H1 (cell line): Measurements from ENCODE around the gene GDPD3. TPM values are rescaled to one million over a fixed set of nuclear protein-coding genes. Genes with fewer than 3 reads are reported as not detected.

Experiments used
- BACH1 ChIP-seq: IDR thresholded peaks from 2 replicates; pipeline ENCODE4 v1.6.1; 2012; ENCODE audit warnings: low read length, improper control_type of control experiment
- RBBP5 ChIP-seq: IDR thresholded peaks from 2 replicates; pipeline ENCODE4 v1.7.1; 2012; ENCODE audit warnings: low read depth, mild to moderate bottlenecking, inconsistent platforms, low read length, moderate library complexity, borderline replicate concordance
- USF2 ChIP-seq: IDR thresholded peaks from 2 replicates; pipeline ENCODE4 v1.6.1; 2011; ENCODE audit warnings: low read length, improper control_type of control experiment
- polyA plus RNA-seq, 7 experiments: library from polyadenylated mRNA; depleted of rRNA in 3 of 7; stranded (reverse) in 5 of 7; unstranded in 2 of 7; fragments of >200 nt in 5 of 7; fragments of 200-250 nt in 2 of 7; gene quantifications; 1 replicate in 5 of 7; 2 replicates in 1 of 7; 4 replicates in 1 of 7; pipeline versions ENCODE4 v1.2.1 to v1.2.3, GENCODE V29; 2011 to 2013; ENCODE audit warnings: missing spikeins in 2 of 7, mixed read lengths in 2 of 7
- total RNA-seq: library from RNA; stranded (reverse); fragmentation: NEBNext Ultra II Directional; extraction: Animal tissue kit (Norgen Biotek cat#: 25700); gene quantifications from 2 replicates; pipeline ENCODE4 v1.2.1, GENCODE V29; 2021

The GDPD3 gene
- total and polyA plus RNA-seq, 2 of the 8 experiments (the other 6 are each of a cell fraction or from before 2014, with no cell fraction given) = 0.20 TPM; not detected in 1

- TF ChIP-seq USF2 (no peak), BACH1 (no peak), RBBP5 (no peak)
These were observed 26.0 kb downstream of the GDPD3 start (continued) for GRCh38 chr16:30087181-30087898.
